GM23338 (cell line): ENCODE data around the gene ADCY3. TPM values are rescaled to one million over a fixed set of nuclear protein-coding genes. Genes with fewer than 3 reads are reported as not detected.

Experiments
- ATAC-seq: fragments of 200-7000 bp; cut with Tn5 transposase; 3 replicates; pipeline ENCODE4 v1.9.1; 2020
- DNase-seq: peaks from one replicate; pipeline ENCODE4 v3.0.0-alpha.2; 2015; ENCODE audit warnings: low spot score
- H2AFZ ChIP-seq: fragments of 200-600 bp; sonication (generic); 2 replicates; pipeline ENCODE4 v1.8.0; 2016; ENCODE audit warnings: antibody characterized with exemption, mild to moderate bottlenecking, moderate library complexity
- H3F3A ChIP-seq: fragments of 200-600 bp; sonication (generic); replicated peaks from 2 replicates; pipeline ENCODE4 v1.8.0; 2017; ENCODE audit warnings: antibody characterized with exemption, mixed run types, low read depth
- H3K27ac ChIP-seq: fragments of 200-600 bp; sonication (generic); 2 replicates; pipeline ENCODE4 v1.6.1; 2016; ENCODE audit warnings: low read depth
- H3K27me3 ChIP-seq: fragments of 200-600 bp; sonication (generic); 2 replicates; pipeline ENCODE4 v1.8.0; 2016; ENCODE audit warnings: mild to moderate bottlenecking, mixed run types, moderate library complexity; ENCODE audit not compliant: insufficient read depth
- H3K36me3 ChIP-seq: fragments of 200-600 bp; sonication (generic); 2 replicates; pipeline ENCODE4 v1.8.0; 2016; ENCODE audit warnings: mild to moderate bottlenecking; ENCODE audit not compliant: insufficient read depth
- H3K4me1 ChIP-seq: fragments of 200-600 bp; sonication (generic); 2 replicates; pipeline ENCODE4 v1.8.0; 2016; ENCODE audit warnings: mild to moderate bottlenecking, moderate library complexity; ENCODE audit not compliant: insufficient read depth
- H3K4me2 ChIP-seq: fragments of 200-600 bp; sonication (generic); 2 replicates; pipeline ENCODE4 v1.7.1; 2017; ENCODE audit warnings: mixed run types
- H3K4me3 ChIP-seq: fragments of 200-600 bp; sonication (generic); 2 replicates; pipeline ENCODE4 v1.6.1; 2016; ENCODE audit warnings: mixed run types
- H3K79me2 ChIP-seq: fragments of 200-600 bp; sonication (generic); replicated peaks from 2 replicates; pipeline ENCODE4 v1.8.0; 2017; ENCODE audit warnings: mild to moderate bottlenecking; ENCODE audit not compliant: insufficient read depth
- H3K9me2 ChIP-seq: fragments of 200-600 bp; sonication (generic); 2 replicates; pipeline ENCODE4 v1.8.0; 2017; ENCODE audit not compliant: insufficient read depth
- H4K20me1 ChIP-seq: fragments of 200-600 bp; sonication (generic); replicated peaks from 2 replicates; pipeline ENCODE4 v1.8.0; 2017; ENCODE audit warnings: mild to moderate bottlenecking; ENCODE audit not compliant: insufficient read depth
- H3K27ac Mint-ChIP-seq: 2 replicates; pipeline ENCODE4 v1.8.0; 2020; ENCODE audit warnings: inconsistent platforms, mild to moderate bottlenecking, moderate library complexity, mixed read lengths
- H3K27me3 Mint-ChIP-seq: 3 replicates; pipeline ENCODE4 v1.8.0; 2022; ENCODE audit warnings: low read depth, mild to moderate bottlenecking, moderate library complexity, mixed read lengths, inconsistent platforms; ENCODE audit not compliant: insufficient read depth, poor library complexity
- H3K36me3 Mint-ChIP-seq: 3 replicates; pipeline ENCODE4 v1.8.0; 2021; ENCODE audit warnings: low read depth, mild to moderate bottlenecking, inconsistent platforms, moderate library complexity, mixed read lengths
- H3K4me1 Mint-ChIP-seq: 3 replicates; pipeline ENCODE4 v1.8.0; 2020; ENCODE audit warnings: mild to moderate bottlenecking, inconsistent platforms, mixed read lengths
- H3K4me3 Mint-ChIP-seq: 3 replicates; pipeline ENCODE4 v1.8.0; 2021; ENCODE audit warnings: moderate library complexity, mild to moderate bottlenecking, inconsistent platforms, mixed read lengths
- H3K9me3 Mint-ChIP-seq: 3 replicates; pipeline ENCODE4 v1.8.0; 2020; ENCODE audit warnings: moderate library complexity, mild to moderate bottlenecking, inconsistent platforms, mixed read lengths
- CREB1 ChIP-seq: fragments of 250-450 bp; sonication (Bioruptor Pico); IDR thresholded peaks from 2 replicates; pipeline ENCODE4 v1.5.0; 2020; ENCODE audit warnings: low read depth, mild to moderate bottlenecking, moderate library complexity
- CTCF ChIP-seq, 2 experiments: fragments of 200-600 bp in 1 of 2; sonication (generic) in 1 of 2; conservative IDR thresholded peaks; 2 replicates each; pipeline versions ENCODE4 v1.5.1 to v1.6.1; 2016 to 2017; ENCODE audit warnings: antibody characterized with exemption in 2 of 2, low read depth in 2 of 2, mild to moderate bottlenecking in 2 of 2, moderate library complexity in 1 of 2
- ETS1 ChIP-seq: IDR thresholded peaks from 2 replicates; pipeline ENCODE4 v1.6.1; 2016; ENCODE audit warnings: antibody characterized with exemption
- EZH2 ChIP-seq: fragments of 200-600 bp; sonication (generic); IDR thresholded peaks from one replicate; pipeline ENCODE4 v1.8.0; 2017; ENCODE audit warnings: antibody characterized with exemption, mild to moderate bottlenecking, low read depth; ENCODE audit not compliant: unreplicated experiment
- EZH2phosphoT487 ChIP-seq: fragments of 200-600 bp; sonication (generic); IDR thresholded peaks from one replicate; pipeline ENCODE4 v1.8.1; 2018; ENCODE audit warnings: antibody characterized with exemption; ENCODE audit not compliant: unreplicated experiment
- JUNB ChIP-seq: IDR thresholded peaks from one replicate; pipeline ENCODE4 v1.6.1; 2016; ENCODE audit warnings: antibody characterized with exemption; ENCODE audit not compliant: unreplicated experiment
- NANOG ChIP-seq: IDR thresholded peaks from 2 replicates; pipeline ENCODE4 v1.6.1; 2016; ENCODE audit warnings: antibody characterized with exemption, borderline replicate concordance
- POLR2AphosphoS5 ChIP-seq: IDR thresholded peaks from 2 replicates; pipeline ENCODE4 v1.6.1; 2016; ENCODE audit warnings: antibody characterized with exemption, low read depth
- REST ChIP-seq: IDR thresholded peaks from one replicate; pipeline ENCODE4 v1.6.1; 2018; ENCODE audit warnings: antibody characterized with exemption; ENCODE audit not compliant: unreplicated experiment
- STAT1 ChIP-seq: IDR thresholded peaks from one replicate; pipeline ENCODE4 v1.6.1; 2016; ENCODE audit warnings: antibody characterized with exemption; ENCODE audit not compliant: unreplicated experiment
- ZNF114 ChIP-seq: fragments of 250-450 bp; sonication (Bioruptor Pico); IDR thresholded peaks from 2 replicates; pipeline ENCODE4 v1.5.0; 2020; ENCODE audit warnings: mild to moderate bottlenecking, moderate library complexity
- ZNF331 ChIP-seq: fragments of 250-450 bp; sonication (Bioruptor Pico); IDR thresholded peaks from 2 replicates; pipeline ENCODE4 v1.5.0; 2020; ENCODE audit warnings: low read depth, mild to moderate bottlenecking, moderate library complexity
- polyA plus RNA-seq: library from polyadenylated mRNA; unstranded; fragments of >200 nt; fragmentation: Nextera tagmentation; extraction: Ambion mirVana; gene quantifications from 2 replicates; pipeline ENCODE4 v1.2.1, GENCODE V29; 2016
- total RNA-seq: library from RNA; depleted of rRNA; stranded (reverse); fragments of >200 nt; shearing (Covaris generic); gene quantifications from 2 replicates; pipeline ENCODE4 v1.2.3, GENCODE V29; 2014
- TF ChIP-seq, protein P1 (sequence below): fragments of 250-450 bp; sonication (Bioruptor Pico); IDR thresholded peaks from 2 replicates; pipeline ENCODE4 v1.5.0; 2020; ENCODE audit warnings: mild to moderate bottlenecking, moderate library complexity

ADCY3 gene
- total and polyA plus RNA-seq, 2 experiments from 2014 or later = 9.7 to 32.4 TPM

GRCh38 chr2:24783641-24784040 is 136.4 kb downstream of the ADCY3 start:
- peaks cover 6% of the 10 kb centered on the region for H3K27me3 Mint-ChIP-seq

More at GRCh38 chr2:24783641-24784040, 136.4 kb downstream of the ADCY3 start:
- no peak for DNase-seq
- Mint-ChIP-seq H3K27ac (no peak overlapping the region), H3K9me3 (no peaks in the 10 kb centered on the region), H3K36me3 (peaks cover under 1% of the 10 kb centered on the region; the same call in 1 of the 3 replicates), H3K4me3 (no peak overlapping the region), H3K4me1 (peaks cover 6% of the 10 kb centered on the region)
- no peak for TF ChIP-seq REST
- no peak for TF ChIP-seq STAT1
- no peak for TF ChIP-seq CREB1 (CRISPR knock-in tag)
- no peak for TF ChIP-seq POLR2AphosphoS5
- TF ChIP-seq CTCF (conservative IDR thresholded peaks at IDR 0.05; ENCODE audit: low read depth in 2 of 2) = no peak
- TF ChIP-seq NANOG = no peak
- TF ChIP-seq ZNF114 (CRISPR knock-in tag) = no peak
- no peak for TF ChIP-seq ETS1
- TF ChIP-seq EZH2 = no peak
- TF ChIP-seq JUNB = no peak
- TF ChIP-seq ZNF331 = no peak
- TF ChIP-seq EZH2phosphoT487 = no peak
- TF ChIP-seq, protein P1, sequence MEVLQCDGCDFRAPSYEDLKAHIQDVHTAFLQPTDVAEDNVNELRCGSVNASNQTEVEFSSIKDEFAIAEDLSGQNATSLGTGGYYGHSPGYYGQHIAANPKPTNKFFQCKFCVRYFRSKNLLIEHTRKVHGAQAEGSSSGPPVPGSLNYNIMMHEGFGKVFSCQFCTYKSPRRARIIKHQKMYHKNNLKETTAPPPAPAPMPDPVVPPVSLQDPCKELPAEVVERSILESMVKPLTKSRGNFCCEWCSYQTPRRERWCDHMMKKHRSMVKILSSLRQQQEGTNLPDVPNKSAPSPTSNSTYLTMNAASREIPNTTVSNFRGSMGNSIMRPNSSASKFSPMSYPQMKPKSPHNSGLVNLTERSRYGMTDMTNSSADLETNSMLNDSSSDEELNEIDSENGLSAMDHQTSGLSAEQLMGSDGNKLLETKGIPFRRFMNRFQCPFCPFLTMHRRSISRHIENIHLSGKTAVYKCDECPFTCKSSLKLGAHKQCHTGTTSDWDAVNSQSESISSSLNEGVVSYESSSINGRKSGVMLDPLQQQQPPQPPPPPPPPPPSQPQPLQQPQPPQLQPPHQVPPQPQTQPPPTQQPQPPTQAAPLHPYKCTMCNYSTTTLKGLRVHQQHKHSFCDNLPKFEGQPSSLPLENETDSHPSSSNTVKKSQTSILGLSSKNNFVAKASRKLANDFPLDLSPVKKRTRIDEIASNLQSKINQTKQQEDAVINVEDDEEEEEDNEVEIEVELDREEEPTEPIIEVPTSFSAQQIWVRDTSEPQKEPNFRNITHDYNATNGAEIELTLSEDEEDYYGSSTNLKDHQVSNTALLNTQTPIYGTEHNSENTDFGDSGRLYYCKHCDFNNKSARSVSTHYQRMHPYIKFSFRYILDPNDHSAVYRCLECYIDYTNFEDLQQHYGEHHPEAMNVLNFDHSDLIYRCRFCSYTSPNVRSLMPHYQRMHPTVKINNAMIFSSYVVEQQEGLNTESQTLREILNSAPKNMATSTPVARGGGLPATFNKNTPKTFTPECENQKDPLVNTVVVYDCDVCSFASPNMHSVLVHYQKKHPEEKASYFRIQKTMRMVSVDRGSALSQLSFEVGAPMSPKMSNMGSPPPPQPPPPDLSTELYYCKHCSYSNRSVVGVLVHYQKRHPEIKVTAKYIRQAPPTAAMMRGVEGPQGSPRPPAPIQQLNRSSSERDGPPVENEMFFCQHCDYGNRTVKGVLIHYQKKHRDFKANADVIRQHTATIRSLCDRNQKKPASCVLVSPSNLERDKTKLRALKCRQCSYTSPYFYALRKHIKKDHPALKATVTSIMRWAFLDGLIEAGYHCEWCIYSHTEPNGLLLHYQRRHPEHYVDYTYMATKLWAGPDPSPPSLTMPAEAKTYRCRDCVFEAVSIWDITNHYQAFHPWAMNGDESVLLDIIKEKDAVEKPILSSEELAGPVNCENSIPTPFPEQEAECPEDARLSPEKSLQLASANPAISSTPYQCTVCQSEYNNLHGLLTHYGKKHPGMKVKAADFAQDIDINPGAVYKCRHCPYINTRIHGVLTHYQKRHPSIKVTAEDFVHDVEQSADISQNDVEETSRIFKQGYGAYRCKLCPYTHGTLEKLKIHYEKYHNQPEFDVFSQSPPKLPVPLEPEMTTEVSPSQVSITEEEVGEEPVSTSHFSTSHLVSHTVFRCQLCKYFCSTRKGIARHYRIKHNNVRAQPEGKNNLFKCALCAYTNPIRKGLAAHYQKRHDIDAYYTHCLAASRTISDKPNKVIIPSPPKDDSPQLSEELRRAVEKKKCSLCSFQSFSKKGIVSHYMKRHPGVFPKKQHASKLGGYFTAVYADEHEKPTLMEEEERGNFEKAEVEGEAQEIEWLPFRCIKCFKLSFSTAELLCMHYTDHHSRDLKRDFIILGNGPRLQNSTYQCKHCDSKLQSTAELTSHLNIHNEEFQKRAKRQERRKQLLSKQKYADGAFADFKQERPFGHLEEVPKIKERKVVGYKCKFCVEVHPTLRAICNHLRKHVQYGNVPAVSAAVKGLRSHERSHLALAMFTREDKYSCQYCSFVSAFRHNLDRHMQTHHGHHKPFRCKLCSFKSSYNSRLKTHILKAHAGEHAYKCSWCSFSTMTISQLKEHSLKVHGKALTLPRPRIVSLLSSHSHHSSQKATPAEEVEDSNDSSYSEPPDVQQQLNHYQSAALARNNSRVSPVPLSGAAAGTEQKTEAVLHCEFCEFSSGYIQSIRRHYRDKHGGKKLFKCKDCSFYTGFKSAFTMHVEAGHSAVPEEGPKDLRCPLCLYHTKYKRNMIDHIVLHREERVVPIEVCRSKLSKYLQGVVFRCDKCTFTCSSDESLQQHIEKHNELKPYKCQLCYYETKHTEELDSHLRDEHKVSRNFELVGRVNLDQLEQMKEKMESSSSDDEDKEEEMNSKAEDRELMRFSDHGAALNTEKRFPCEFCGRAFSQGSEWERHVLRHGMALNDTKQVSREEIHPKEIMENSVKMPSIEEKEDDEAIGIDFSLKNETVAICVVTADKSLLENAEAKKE = no peak
- no peak overlapping the region for H3K4me2 ChIP-seq
- peak overlapping the region; percentile 28; the same call in 1 of the 2 replicates for H2AFZ ChIP-seq
- ATAC-seq = no peak
- H3K9me2 ChIP-seq = no peaks in the 10 kb centered on the region
- H3K4me3 ChIP-seq = no peak overlapping the region
- no peaks in the 10 kb centered on the region for H4K20me1 ChIP-seq
- no peak overlapping the region for H3K27ac ChIP-seq
- no peaks in the 10 kb centered on the region for H3K27me3 ChIP-seq
- no peaks in the 10 kb centered on the region for H3F3A ChIP-seq
- peaks cover 8% of the 10 kb centered on the region for H3K4me1 ChIP-seq
- no peaks in the 10 kb centered on the region for H3K79me2 ChIP-seq
- H3K36me3 ChIP-seq = no peaks in the 10 kb centered on the region
